C4-2B (cell line): ENCODE data around the gene CDC42BPG.

Experiments
- CTCF ChIP-seq: fragments of 450-650 bp; conservative IDR thresholded peaks from 2 replicates; pipeline ENCODE4 v1.5.1; 2017; ENCODE audit warnings: mild to moderate bottlenecking
- ZFX ChIP-seq: fragments of 450-650 bp; IDR thresholded peaks from 2 replicates; pipeline ENCODE4 v1.6.1; 2017

- TF ChIP-seq CTCF = no peak
- no peak for TF ChIP-seq ZFX
Observed at GRCh38 chr11:64892411-64892831, 48.0 kb upstream of the CDC42BPG start.
